Kidney capillary endothelial cell (primary cell): ENCODE data around the gene RARRES2.

Experiments used
- DNase-seq: peaks from one replicate; pipeline ENCODE4 v3.0.0-alpha.2; 2018; ENCODE audit warnings: low spot score

The RARRES2 gene

DNA sequence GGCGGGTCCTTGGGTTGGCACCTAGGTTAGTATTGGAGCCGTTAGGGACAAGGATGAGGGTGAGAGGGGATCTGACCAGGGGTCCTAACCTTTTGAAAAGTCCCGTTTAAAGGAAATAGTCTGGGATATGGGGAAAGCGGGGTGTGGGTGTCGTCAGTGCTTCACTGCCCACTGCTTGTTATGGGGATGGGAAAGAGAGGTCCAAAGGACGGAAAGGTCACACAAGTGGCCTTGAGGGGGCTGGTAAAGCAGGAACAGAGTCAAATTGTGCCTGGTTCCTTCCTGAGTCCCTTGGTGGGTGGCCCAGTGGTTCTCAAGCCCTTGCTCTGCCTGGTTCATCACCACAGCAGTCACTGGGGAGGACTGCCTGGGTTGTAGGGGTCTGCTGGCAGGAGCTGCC, 35.1 kb upstream of the RARRES2 start:
- no peak for DNase-seq

DNA sequence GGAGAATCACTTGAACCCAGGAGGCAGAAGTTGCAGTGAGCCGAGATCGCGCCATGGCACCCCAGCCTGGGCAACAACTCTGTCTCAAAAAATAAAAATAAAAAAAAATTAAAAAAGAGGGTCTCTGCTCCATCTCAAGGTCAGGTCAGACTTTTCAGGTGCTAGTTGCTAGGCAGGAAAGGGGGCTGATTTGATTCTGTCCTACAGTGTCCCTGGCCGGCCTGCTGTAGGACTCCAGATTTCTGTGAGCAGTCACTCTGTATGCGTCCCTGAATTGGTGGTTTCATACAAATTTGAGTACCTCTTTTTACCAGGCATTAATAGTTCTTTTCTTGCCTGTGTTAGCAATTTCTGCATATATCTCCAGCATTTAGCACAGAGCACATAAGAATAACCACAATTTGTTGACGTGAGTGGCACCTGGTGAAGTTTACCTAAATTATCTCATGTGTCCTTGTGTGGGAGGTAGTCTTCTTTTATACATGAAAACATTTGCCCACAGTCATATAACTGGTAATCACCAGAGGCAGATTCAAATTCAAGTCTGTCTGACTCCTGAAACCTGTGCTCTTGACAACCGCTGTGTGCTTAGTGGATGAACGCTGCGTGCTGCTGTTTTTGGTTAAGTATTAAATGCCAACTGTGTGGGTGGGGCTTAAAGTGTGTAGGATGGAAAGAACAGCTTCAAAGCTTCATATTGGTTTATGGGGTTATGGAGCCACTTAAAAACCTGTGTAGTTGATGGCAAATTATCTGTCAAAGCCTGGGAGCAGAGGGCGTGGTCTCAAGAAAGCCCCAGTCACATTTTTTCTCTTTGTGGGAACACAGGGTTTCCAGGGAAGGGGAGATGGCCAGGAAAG, 34.5 kb upstream of the RARRES2 start:
- no peak for DNase-seq

DNA sequence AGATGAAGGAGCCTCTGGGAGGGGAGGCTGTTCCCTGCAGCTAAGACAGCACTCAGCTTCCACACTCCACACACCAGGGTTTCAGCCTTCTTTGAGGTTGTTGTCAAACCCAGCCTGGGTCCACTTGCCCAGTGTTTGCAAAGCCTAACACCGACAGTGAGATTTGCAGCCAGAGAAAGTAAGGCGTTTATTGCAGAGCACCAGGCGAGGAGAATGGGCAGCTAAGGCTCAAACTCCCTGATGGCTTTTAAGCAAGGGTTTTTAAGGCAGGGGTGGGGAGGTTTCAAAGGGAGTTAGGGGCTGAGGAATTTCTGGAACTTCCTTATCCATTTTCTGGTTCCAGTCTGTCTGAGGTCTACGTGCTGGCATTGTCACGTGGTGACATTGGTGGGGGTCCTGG, 33.0 kb upstream of the RARRES2 start:
- no peak for DNase-seq

DNA sequence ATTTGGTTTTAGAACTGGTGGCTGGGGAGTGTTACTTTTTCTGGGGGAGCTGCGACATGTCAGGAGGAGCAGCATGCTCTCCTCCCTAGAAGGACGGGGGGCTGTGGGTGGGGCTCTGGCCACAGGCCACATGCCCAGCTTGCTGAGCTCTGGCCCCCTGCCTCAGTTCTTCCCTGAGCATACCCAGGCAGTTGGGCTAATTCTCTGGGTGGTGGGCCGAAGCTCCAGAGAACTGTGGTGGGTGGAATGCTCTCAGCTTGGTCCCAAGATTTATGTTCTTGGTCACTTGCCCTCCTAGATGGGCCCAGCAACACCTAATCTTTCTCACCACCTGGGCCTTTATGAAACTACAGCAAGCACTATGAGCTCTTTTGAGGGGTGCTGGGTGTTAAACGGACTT, 32.6 kb upstream of the RARRES2 start:
- DNase-seq: no peak

DNA sequence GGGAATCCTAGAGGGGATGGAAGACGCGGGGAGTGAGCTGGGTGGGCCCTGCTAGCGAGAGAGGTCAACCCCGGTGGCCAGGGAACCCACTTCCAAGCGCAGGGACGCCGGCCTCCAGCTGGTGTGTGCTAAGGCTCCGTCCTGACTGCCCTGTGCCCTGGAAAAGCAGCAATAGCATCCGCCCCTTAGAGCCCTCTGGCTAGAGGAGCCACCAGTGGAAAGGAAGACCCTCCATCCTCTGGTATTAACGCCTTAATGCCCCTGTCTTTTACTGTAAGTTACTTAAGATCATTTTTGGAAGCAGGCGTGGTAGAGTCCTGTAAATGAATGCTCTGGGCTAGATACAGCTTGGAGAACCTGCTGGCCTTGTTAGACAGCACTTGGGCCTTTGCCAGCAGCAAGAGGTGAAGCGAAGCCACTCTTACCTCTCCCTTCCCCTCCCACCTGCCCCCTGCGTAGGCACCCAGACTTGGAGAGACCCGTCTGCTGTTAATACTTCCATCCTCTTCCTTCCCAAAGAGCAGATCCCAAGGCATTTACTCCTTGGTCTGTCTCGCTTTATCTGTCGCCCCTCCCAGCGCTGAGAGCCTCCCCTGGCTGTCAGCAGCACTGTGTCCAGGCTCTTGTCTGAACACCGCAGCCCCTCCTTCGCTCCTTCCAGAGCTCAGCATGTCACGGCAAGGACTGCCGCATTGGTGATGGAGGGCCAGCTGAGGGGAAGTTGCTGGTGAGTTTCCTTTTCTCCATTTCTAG, 31.8 kb upstream of the RARRES2 start:
- no peak for DNase-seq

DNA sequence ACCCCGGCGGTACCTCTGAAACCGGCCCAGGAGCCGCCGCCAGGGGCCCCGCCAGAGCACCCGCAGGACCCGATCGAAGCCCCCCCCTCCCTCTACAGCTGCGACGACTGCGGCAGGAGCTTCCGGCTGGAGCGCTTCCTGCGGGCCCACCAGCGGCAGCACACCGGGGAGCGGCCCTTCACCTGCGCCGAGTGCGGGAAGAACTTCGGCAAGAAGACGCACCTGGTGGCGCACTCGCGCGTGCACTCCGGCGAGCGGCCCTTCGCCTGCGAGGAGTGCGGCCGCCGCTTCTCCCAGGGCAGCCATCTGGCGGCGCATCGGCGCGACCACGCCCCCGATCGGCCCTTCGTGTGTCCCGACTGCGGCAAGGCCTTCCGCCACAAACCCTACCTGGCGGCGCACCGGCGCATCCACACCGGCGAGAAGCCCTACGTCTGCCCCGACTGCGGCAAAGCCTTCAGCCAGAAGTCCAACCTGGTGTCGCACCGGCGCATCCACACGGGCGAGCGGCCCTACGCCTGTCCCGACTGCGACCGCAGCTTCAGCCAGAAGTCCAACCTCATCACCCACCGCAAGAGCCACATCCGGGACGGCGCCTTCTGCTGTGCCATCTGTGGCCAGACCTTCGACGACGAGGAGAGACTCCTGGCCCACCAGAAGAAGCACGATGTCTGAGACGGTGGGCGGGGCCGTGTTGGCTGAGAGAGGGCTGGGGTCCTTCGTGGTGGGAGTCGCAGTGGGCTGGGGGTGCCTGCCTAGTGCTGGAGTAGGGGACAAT, 31.0 kb upstream of the RARRES2 start:
- no peak for DNase-seq

DNA sequence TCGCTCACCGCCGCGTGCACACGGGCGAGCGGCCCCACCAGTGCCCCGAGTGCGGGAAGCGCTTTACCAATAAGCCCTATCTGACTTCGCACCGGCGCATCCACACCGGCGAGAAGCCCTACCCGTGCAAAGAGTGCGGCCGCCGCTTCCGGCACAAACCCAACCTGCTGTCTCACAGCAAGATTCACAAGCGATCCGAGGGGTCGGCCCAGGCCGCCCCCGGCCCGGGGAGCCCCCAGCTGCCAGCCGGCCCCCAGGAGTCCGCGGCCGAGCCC, 30.5 kb upstream of the RARRES2 start:
- DNase-seq: no peak

DNA sequence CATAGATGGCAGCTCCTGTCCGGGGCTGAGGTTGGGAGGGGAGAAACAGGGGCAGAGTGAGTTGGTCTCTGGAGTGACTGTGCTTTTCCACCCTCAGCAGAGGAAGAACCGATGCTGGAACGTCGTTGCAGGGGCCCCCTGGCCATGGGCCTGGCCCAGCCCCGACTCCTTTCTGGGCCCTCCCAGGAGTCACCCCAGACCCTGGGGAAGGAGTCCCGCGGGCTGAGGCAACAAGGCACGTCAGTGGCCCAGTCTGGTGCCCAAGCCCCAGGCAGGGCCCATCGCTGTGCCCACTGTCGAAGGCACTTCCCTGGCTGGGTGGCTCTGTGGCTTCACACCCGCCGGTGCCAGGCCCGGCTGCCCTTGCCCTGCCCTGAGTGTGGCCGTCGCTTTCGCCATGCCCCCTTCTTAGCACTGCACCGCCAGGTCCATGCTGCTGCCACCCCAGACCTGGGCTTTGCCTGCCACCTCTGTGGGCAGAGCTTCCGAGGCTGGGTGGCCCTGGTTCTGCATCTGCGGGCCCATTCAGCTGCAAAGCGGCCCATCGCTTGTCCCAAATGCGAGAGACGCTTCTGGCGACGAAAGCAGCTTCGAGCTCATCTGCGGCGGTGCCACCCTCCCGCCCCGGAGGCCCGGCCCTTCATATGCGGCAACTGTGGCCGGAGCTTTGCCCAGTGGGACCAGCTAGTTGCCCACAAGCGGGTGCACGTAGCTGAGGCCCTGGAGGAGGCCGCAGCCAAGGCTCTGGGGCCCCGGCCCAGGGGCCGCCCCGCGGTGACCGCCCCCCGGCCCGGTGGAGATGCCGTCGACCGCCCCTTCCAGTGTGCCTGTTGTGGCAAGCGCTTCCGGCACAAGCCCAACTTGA, 29.9 kb upstream of the RARRES2 start:
- DNase-seq: no peak

DNA sequence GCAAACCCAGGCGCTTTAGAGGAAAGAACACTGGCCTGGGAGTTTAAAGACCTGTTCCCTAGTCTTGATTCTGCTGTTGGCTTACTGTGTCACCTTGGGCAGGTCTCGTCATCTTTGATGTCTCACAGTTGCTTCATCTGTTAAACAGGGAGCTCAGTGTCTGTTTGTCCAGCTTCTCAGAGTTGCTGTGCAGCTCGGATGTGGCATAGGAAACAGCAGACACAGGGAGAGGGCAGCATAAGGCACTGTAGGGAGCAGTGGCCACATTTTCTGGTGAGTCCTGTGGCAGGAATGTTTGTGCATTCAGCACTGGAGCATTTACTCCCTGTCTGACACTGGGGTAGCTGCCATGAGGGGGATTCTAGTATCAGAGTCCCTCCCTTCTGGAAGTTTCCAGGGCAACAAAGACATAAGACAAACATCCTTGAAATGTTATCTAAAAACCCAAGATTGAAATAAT, 29.2 kb upstream of the RARRES2 start:
- peak; percentile 47 for DNase-seq

DNA sequence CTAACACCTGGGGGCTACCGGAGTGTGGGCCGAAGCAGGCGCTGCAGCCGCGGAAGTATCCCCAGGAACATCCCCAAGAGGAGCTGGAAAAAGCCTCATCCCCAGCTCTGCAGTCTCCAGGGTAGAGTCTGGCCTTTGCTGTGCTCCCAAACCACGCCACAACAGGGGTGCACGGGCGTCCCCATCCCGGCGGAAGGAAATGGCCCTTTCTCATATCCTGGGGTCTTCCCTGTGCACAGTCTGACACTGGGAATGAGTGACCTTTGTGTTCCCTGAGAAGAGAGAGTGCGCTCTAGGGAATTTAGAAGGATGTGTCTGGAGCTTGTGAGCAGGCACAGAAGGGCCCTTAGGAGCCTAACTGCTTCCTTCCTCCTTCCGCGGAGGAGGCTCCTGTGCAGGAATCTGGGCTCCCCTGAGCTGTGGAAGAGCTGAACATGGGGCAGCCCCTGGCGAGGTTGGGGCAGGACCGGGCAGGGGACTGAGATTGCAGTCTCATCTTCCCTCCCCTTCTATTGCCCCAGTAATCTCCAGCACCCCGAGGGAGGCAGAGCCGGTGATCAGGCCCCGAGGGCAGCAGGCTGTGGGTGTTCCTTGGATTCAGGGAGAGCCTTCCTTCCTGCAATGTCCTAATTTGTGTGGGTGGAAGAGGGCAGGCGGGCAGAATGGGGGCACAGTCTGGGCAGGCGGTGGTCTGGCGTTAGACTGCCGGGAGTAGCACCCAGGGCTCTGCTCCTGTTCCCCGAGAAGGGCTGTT, 28.5 kb upstream of the RARRES2 start:
- peak; percentile 85 for DNase-seq

DNA sequence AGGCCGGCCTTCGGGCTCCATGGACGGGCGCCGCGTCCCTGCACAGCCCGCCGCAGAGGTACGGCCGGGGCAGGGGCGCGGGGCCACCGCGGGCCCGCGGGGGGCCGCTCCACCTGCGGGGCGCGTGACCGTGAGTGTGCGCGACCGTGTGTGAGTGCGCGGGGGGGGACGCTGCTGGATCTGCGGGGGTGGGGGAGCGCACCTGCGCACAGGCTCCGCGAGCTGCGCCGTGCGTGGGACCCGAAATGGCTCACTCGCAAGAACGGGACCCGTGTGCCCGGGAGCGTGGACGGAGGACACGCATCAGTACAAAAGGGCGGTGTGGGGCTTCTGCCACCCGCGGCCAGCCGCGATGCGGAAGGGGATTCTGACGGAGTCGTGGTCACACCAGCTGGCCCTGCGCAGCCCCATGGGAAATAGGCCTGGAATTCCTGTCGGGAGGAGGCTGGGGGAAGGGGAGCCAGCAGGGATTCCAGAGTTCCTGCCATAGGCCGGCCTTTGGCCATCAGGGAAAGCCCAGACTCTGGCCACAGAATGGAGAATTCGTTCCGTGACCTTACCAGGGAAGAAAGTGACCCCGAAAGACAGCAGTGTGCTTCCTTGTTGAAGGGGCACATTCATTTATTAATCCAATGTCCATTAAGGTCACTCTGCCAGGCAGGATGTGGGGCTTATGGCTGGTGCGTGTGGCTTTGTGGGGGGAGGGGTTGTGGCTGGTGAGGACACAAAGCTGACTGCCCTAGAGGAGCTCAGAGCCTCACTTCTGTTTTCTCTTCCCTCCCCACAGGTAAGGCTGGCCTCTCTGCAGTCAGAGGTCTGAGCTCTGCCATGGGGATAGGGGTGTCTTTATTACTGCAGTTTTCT, 27.7 kb upstream of the RARRES2 start:
- peak; percentile 76 for DNase-seq

DNA sequence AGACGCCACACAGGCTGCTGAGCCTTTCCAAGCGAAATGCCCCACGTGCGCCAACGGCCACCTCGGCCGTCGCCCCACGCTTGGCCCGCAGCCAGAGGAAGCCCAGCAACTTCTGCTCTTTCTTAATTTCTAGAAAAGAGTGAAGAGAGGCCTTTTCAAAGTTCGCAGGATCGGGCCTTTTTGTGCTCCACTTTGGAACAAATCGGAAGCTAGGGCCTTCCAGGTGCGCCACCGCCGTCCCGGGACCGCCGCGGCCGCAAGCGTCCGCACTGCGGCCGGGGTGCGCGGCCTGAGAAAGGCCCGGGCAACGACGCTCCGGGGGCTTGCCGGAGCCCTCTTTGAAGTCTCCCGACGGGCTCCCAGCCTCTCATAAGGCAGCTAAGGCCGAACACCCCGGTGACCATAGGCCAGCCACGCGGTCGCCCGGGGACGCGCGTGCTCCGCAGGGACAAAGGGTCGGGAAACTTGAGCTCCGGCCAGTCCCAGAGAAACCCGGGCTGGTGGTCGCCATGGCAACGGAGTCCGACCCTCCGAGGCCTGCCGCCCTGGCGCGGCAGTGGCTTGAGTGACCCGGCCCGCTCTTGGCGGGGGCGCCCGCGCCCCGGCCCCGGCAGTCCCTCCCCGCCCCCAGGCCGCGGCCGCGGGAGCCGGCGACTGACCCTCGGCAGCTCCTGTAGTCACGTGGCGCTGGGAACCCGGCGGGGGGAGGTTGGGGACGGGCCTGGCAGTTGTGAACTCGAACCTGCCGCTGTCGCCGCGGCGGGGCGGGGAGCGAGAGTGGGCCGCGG, 26.9 kb upstream of the RARRES2 start, which contains the start of gene REPIN1:
REPIN1 (plus strand) TSS at position 727 of the 788 bp plus-strand sequence. CDS start 890 bp downstream, outside the sequence.
- DNase-seq: peak; percentile 60

DNA sequence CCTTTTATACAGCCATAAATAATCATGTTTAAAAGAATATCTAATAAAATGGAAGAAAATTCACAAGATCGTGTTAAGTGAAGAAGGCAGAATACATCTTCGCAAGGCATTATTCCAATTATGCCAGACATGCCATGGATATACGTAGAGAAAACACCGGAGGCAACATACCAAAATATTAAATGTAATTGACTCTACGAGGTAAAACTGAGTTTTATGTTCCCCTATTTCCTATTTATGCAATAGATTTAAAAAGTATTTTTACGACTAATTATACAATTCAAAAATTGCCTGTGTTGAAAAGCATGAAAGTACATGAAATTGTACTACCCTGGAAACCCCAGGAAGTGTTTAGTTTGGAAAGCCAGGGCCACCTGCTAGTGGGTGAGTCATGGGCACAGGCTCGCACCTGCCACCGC, 26.3 kb upstream of the RARRES2 start:
- DNase-seq: no peak

DNA sequence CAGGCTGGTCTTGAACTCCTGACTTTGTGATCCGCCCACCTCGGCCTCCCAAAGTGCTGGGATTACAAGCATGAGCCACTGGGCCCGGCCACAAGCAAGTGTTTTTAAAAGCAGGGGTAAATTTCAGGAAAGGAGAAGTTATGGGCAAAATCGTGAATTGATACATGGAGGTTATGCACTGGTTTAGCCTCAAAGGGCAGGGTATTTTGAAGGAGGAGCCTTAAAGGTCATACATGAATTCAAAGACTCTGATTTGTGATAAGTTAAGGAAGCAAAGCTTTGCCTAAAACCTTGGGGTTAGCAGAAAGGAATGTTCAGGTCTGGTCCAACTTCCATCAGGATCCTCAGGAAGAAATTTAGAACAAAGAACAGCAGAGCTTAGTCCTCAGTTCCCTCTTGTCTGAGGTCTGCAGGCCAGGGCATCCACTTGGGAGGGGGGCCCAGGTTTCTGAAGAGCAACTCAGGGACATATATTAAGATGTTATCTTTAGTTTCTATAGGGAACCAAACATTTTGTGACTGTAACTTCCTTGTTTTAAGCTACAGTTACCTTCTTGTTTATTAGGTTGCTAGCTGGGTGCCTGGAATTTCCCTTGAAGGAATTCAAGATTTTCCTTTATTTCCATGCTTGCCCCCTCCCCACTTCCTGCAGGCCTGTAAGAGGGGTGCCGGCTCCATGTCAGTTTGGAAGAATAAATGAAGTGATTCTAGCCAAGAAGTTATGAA, 24.4 kb upstream of the RARRES2 start:
- no peak for DNase-seq

DNA sequence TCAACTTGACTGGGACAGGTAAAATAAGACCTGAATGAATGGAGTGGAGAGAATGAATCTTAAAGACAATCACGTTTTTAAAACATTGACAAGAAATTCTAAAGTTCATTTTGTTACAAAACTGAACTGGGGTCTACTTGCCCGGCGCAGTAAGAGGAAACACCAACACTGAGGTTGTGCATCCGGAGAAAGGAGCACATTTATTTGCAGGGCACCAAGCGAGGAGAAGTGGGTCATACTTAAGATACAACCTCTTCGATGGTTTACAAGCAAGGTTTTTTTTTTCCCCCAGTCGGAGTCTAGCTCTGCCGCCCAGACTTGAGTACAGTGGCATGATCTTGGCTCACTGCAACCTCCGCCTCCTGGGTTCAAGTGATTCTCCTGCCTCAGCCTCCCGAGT, 23.8 kb upstream of the RARRES2 start:
- no peak for DNase-seq

DNA sequence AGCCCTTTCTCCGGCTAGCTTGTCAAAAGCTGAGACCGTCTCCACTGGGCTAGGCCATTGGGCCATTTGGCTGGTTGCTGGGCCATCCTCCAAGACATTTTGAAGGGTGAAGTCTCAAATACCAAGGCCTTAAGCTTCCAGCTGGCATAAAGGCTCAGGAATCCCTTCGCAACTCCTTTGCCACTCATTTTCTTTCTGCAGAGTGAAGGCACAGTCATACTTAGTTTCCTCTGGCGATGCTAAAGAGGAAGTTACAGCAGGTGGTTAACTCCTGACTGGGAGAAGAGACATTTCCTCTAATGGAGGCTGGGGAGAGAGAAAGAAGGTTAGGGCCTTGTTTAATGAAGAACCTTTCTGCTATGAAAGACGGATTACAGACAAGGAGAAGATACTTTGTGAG, 22.4 kb upstream of the RARRES2 start:
- DNase-seq: peak; percentile 39

DNA sequence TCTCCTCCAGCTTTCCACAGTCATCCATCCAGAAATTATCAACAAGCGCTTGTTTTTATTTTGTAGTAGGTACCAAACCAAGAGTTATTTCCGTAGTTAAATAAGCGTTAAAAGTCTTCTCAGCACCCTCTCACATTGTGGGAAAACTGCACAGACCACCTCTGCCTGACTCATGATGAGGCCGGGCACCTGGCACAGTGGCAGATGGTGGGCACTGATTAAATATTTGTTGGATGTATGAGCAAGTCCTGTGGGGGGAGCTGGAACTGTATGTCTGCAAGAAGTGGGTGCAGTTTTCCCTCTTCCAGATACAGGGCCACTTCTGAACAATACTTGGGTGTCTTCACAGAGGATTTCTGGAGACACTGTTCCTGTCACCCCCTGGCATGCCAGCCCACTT, 21.9 kb upstream of the RARRES2 start:
- DNase-seq: no peak
